GM12892 (cell line): ENCODE results near the gene MYH16.

Source experiments
- POLR2A ChIP-seq: IDR thresholded peaks from 2 replicates; pipeline ENCODE4 v1.6.1; 2011; ENCODE audit warnings: low read depth, low read length, control low read depth
- POLR2AphosphoS5 ChIP-seq: IDR thresholded peaks from 2 replicates; pipeline ENCODE4 v1.6.1; 2011; ENCODE audit warnings: low read depth, low read length, control low read depth

GRCh38 chr7:99255463-99255862 is 17.2 kb upstream of the MYH16 start:
- TF ChIP-seq POLR2AphosphoS5: no peak
- TF ChIP-seq POLR2A: no peak
